GF-D8 (cell line): ENCODE data around the gene DNAAF9.

ENCODE experiments used
- DNase-seq: peaks from one replicate; lab custom pipeline; 2025; lab: John Stamatoyannopoulos, UW

The DNAAF9 gene

GRCh38 chr20:3410464-3410863, 3.0 kb upstream of the DNAAF9 start:
- no peak for DNase-seq

DNA sequence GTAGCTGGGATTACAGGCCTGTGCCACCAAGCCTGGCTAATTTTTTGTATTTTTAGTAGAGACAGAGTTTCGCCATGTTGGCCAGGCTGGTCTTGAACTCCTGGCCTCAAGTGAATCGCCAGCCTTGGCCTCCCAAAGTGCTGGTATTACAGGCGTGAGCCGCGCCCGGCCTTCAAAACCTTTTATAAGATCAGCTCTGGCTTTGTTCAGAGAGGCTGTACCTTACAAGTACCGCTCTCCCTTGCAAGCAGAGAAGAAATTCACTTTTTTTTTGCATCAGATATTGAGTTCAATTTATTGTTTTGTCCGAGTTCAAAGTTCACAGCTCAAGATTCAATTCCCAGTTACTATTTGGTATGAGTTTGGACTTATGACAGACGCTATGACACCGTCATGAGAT, 1.9 kb upstream of the DNAAF9 start:
- no peak for DNase-seq

GRCh38 chr20:3407771-3408637, 535 bp upstream of the DNAAF9 start:
- DNase-seq = peak; percentile 17

DNA sequence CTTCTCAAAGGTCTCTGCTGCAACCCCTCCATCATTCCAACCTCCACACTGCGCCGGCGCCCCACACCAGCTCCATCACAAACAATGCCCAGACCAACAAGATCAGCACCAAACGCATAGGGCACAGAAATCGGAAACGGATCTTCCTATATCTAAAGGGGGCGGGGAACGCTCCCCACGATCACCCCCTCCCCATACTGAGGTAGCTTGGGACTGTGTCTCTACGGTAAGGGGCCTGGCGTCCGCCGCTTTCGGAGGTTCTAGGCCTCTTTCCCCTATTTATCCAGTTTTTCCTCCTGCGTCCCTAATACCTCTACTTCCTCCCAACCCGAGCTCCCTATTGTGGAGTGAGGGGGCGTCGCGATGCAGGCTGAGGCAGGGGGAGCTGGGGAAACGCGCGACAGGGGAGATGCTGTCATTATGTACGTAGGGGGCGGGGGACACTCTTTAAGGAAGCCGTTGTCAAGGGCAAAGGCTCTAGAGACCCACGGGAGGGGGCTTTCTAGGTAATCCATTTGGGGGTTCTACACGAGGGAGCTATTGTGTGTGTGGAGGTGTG, 909 bp downstream of the DNAAF9 start:
- DNase-seq = no peak

- DNase-seq = no peak
Observed at GRCh38 chr20:3405696-3406358, 1.6 kb downstream of the DNAAF9 start.

- no peak for DNase-seq
Observed at GRCh38 chr20:3405139-3405538, 2.3 kb downstream of the DNAAF9 start.

DNA sequence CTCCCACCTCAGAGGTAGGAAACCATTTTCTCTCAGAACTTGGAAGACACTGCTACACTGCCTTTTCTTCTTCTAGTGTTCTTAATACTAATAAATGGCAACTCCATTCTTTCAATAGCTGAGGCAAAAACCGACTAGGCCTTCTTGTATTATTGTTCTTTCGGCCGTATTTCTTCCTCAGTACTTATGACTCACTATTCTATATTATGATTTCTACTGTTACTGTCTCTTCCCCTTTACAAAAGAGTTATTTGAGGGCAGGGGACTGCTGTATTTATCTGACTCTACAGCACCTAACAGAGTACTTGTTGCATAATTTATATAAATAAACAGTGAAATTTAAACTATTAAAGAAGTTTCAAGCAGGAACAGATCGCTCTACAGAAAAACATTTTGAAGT, 3.1 kb downstream of the DNAAF9 start:
- no peak for DNase-seq

GRCh38 chr20:3403741-3404140, 3.7 kb downstream of the DNAAF9 start:
- DNase-seq = no peak

GRCh38 chr20:3402453-3402852, 5.0 kb downstream of the DNAAF9 start:
- no peak for DNase-seq

DNA sequence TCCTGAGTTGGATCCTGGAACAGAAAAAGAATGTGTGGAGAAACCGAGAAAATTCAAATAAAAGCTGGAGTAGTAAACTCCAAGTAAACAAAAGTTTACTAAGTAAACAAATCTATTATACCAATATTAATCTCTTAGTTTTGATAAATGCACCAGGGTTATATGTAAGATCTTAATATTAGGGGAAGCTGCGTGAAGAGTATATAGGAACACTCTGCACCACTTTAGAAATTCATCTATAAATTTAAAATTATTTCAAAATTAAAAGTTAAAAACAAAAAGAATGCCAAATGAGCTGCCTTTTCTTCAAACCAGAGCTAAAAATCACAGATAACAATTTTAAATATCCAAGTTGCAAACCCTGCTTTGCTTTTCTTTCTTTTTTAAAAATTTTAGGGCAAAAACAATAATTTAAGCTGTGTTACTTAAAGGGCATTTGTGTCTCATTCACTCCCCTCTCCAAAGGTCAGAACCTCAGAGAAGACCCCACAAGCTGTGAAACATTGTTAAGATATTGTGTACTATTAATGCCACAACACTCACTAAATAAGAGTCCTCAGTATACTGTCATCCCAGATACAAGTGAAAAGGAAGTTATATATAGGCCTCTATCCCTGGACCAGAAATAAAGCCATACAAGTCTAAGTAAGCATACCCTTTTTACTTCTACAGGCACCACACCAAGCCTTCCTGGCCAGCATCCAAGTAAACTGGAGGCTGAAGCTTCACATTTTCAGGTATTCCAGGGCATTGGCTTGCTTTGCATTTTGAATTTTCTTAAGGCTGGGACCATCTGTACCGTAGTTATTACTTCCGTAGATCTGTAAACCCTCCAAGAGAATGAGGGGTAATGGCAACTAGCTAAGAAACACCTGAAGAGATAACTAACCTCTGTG, 7.0 kb downstream of the DNAAF9 start:
- no peak for DNase-seq

DNA sequence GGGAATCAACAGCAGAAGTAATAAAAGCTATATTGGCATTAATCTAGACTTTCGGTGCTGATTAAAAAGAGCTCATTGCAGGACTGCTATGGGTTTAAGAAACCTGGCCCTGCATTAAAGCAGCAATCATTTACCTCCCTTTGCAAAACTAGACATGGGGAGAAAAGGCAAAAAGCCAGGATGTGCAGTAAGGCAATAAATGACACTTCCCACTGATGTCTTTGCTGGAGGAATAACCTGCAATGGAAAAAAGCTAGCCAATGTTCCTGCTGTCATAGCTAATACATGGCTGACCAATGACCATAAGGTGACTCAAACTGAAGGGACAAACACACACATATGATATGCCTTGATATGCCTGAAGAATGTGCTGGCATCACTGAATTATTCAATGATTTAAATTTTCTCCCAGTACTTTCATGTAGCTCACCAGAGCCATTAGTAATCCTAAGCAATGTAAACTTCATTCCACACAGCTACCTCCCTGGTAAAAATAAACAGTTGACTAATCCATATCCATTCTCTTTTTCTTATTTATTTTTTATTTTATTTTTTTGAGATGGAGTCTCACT, 8.7 kb downstream of the DNAAF9 start:
- DNase-seq = no peak

- DNase-seq = no peak
Observed at GRCh38 chr20:3396492-3396891, 11.0 kb downstream of the DNAAF9 start.

DNA sequence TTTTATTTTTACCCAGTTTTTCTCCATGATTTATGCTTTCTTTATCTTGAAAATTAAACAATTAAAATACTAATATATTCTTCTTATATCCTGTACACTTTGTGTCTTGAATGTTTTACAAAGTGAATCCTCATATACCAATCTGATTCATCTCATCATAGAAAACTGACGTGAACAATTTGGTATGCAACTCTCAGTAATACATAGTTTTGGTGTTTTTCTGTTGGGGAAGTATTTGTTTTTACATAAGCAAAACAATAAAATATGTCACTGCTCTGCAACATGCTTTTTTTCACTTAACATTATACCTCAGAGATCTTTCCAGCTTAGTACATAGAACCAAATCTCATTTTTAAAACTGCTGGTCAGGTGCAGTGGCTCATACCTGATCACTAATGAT, 14.7 kb downstream of the DNAAF9 start:
- no peak for DNase-seq

GRCh38 chr20:3390759-3391425, 16.6 kb downstream of the DNAAF9 start:
- no peak for DNase-seq

DNA sequence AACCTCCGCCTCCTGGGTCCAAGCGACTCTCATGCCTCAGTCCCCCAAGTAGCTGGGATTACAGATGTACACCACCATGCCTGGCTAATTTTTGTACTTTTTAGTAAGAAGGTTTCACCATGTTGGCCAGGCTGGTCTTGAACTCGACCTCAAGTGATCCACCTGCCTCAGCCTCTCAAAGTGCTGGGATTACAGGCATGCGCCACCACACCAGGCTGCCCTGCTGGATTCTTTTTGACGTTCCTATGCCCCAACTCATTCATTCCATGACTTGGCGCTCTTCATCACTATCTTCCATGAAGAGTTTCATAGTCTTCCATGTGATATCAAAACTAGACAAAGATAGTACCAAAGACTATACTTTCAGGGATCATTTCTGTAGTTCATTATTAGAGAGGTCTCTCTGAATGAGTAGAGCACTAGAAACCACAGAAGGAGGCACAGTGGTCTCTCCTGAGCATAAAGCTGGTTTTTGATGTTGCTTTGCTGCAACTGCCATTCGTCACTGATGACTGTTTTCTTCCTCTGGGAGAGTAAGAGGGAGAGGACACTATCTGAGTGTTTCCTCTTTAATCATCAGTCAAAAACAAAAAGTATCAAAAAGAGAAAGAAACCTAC, 23.5 kb downstream of the DNAAF9 start:
- no peak for DNase-seq

- DNase-seq = no peak
Observed at GRCh38 chr20:3382836-3383235, 24.6 kb downstream of the DNAAF9 start.

- no peak for DNase-seq
Observed at GRCh38 chr20:3380228-3381070, 27.0 kb downstream of the DNAAF9 start.

- DNase-seq = peak; percentile 27
Observed at GRCh38 chr20:3378138-3378537, 29.3 kb downstream of the DNAAF9 start.

- no peak for DNase-seq
Observed at GRCh38 chr20:3377644-3378043, 29.8 kb downstream of the DNAAF9 start.

GRCh38 chr20:3374296-3374695, 33.2 kb downstream of the DNAAF9 start:
- DNase-seq = no peak
